ENCODE measurements around the gene KIF2C.
A peak's percentile ranks its signal among the peaks of the same experiment; 100 is the strongest.
"Not testable (repeated sequence)": the region's sequence is repeated elsewhere in the genome, so short reads cannot be mapped to it uniquely, and the experiment has no call there.

The KIF2C gene

DNA sequence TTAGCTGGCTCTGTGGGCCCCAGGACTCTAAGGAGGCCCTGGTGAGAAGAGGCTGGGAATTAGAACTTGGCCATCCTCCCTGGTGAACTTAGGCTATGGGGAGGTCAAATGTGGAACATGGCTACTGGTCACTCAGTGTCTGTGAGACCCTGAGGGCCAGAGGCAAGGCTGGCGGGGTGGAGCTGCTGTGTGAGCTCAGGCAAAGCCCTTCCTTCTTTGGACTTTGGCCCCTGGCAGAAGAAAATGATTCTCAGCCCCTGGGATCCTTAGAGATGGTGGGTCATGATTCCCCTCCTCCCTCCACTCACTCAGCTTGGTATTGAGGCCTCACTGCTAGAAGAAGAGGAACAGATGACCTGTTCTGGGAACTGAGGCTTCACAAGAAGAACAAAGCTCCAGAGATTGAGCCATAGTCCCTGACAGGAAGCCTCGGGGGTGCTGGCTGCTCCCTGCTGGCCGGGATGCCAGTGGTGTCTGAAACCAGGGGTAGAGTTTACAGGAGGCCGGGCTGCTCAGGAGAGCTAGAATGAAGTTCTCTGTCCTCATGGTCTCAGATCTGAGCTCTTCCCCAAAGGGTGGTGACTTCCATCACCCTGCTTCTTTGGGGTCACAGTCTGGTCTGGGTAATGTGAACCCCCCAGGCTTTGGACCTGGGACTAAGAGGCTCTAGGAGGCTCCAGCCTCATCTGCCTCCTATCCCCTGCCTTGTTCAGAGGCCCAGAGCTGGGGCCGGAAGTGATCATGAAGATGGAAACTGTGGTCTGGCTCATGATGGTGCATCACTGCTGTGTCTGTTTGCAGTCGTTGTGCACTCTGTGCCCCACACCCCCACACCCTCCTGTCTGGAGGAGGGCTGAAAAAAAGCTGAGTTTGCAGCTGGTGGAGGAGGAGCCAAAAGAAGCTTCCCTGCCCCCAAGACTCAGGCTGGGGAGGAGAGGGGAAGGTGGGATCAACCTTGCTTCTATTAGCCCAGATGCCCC, 69.6 kb downstream of the KIF2C start:
- DNase-seq = peak; percentile 69
- peak overlapping the region; percentile 52 for H2AFZ ChIP-seq (ENCODE audit: low read length)

DNA sequence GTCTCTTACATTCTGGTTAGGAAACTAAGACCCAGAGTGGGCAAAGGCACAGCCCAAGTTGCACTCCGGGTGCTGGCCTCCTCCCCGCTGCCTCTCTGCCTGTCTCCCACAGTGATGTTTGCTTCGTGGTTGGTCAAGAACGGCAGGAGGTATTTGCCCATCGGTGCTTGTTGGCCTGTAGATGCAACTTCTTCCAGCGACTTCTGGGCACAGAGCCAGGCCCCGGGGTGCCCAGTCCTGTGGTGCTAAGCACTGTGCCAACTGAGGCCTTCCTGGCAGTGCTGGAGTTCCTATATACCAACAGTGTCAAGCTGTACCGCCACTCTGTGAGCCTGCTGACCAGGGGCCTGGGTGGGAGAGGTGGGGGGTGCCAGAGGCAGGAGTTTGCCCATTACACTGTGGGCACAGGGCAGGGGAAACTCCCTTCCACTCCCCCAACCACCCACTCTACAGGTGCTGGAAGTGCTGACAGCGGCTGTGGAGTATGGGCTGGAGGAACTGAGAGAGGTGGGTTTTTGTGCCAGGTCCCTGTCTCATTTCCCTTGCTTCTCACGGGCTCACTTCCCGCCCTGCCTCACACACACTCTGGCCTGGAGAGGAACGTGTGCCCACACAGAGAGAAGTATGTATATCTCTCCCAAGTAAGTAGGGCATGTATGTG, 70.6 kb downstream of the KIF2C start:
- peak overlapping the region; percentile 52; the same call in 1 of the 2 replicates for H2AFZ ChIP-seq (ENCODE audit: low read length)
- H3K9ac ChIP-seq (ENCODE audit: low read length) = no peak overlapping the region
- no peaks in the 10 kb centered on the region for H3K9me3 ChIP-seq (replicated peaks; ENCODE audit: insufficient read depth, low read length)
- H3K36me3 ChIP-seq (replicated peaks; ENCODE audit: insufficient read depth, low read length) = no peaks in the 10 kb centered on the region
- H3K27ac ChIP-seq (ENCODE audit: low read length) = peak overlapping the region; percentile 54; the same call in 1 of the 2 replicates
- 0 out of 2 replicates have a peak, but pooled peaks cover 4% of the 10 kb centered on the region for H3K27me3 ChIP-seq (replicated peaks; ENCODE audit: insufficient read depth, low read length)
- H3K4me3 ChIP-seq (ENCODE audit: low read length) = no peak overlapping the region
- no peaks in the 10 kb centered on the region for H3K79me2 ChIP-seq (ENCODE audit: low read length)
- H3K4me1 ChIP-seq (ENCODE audit: low read length) = peaks cover 19% of the 10 kb centered on the region
- H3K9me2 ChIP-seq (replicated peaks; ENCODE audit: insufficient read depth, low read length) = no peaks in the 10 kb centered on the region
- H3K4me2 ChIP-seq (ENCODE audit: low read depth, low read length) = no peak overlapping the region
- no peaks in the 10 kb centered on the region for H4K20me1 ChIP-seq (ENCODE audit: insufficient read depth, low read length)
- peaks cover 11% of the 10 kb centered on the region; the same call in 1 of the 2 replicates for H3F3A ChIP-seq (ENCODE audit: insufficient read depth, low read length)
- no peak for DNase-seq
- no peak for TF ChIP-seq EZH2 (optimal IDR thresholded peaks at IDR 0.05; ENCODE audit: low read depth, low read length)
- TF ChIP-seq, protein P1, sequence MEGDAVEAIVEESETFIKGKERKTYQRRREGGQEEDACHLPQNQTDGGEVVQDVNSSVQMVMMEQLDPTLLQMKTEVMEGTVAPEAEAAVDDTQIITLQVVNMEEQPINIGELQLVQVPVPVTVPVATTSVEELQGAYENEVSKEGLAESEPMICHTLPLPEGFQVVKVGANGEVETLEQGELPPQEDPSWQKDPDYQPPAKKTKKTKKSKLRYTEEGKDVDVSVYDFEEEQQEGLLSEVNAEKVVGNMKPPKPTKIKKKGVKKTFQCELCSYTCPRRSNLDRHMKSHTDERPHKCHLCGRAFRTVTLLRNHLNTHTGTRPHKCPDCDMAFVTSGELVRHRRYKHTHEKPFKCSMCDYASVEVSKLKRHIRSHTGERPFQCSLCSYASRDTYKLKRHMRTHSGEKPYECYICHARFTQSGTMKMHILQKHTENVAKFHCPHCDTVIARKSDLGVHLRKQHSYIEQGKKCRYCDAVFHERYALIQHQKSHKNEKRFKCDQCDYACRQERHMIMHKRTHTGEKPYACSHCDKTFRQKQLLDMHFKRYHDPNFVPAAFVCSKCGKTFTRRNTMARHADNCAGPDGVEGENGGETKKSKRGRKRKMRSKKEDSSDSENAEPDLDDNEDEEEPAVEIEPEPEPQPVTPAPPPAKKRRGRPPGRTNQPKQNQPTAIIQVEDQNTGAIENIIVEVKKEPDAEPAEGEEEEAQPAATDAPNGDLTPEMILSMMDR (IDR thresholded peaks at IDR 0.05; ENCODE audit: low read length) = no peak
- no peak for TF ChIP-seq EZH2phosphoT487 (IDR thresholded peaks at IDR 0.05; ENCODE audit: low read length)

More for the DNA sequence above, 69.6 kb downstream of the KIF2C start:
- TF ChIP-seq EZH2phosphoT487 (IDR thresholded peaks at IDR 0.05; ENCODE audit: low read length) (no peak), EZH2 (optimal IDR thresholded peaks at IDR 0.05; ENCODE audit: low read depth, low read length) (no peak)
- TF ChIP-seq, protein P1 (IDR thresholded peaks at IDR 0.05; ENCODE audit: low read length) = no peak
- H3K27me3 ChIP-seq (replicated peaks; ENCODE audit: insufficient read depth, low read length) = no peaks in the 10 kb centered on the region
- no peak overlapping the region for H3K9ac ChIP-seq (ENCODE audit: low read length)
- H3K4me3 ChIP-seq (ENCODE audit: low read length) = no peak overlapping the region
- peaks cover 19% of the 10 kb centered on the region for H3K4me1 ChIP-seq (ENCODE audit: low read length)
- H3K79me2 ChIP-seq (ENCODE audit: low read length) = no peaks in the 10 kb centered on the region
- peaks cover 11% of the 10 kb centered on the region; the same call in 1 of the 2 replicates for H3F3A ChIP-seq (ENCODE audit: insufficient read depth, low read length)
- H3K9me2 ChIP-seq (replicated peaks; ENCODE audit: insufficient read depth, low read length) = no peaks in the 10 kb centered on the region
- H3K9me3 ChIP-seq (replicated peaks; ENCODE audit: insufficient read depth, low read length) = no peaks in the 10 kb centered on the region
- no peaks in the 10 kb centered on the region for H3K36me3 ChIP-seq (replicated peaks; ENCODE audit: insufficient read depth, low read length)
- no peaks in the 10 kb centered on the region for H4K20me1 ChIP-seq (ENCODE audit: insufficient read depth, low read length)
- peak overlapping the region; percentile 7; the same call in 1 of the 2 replicates for H3K4me2 ChIP-seq (ENCODE audit: low read depth, low read length)
- peak overlapping the region; percentile 54; the same call in 1 of the 2 replicates for H3K27ac ChIP-seq (ENCODE audit: low read length)

DNA sequence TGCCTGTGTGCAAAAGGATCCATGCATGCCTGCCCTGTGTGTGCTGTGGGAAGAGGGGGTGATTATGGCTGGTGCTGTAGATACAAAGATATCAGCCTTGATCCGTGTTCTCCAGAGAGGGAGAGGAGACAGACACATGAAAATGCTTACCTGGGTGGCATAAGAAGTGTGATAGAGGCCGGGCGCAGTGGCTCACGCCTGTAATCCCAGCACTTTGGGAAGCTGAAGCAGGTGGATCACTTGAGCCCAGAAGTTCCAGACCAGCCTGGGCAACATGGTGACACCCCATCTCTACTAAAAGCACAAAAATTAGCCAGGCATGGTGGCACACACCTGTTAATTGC, 71.1 kb downstream of the KIF2C start:
- not testable (repeated sequence) for H3K79me2 ChIP-seq (ENCODE audit: low read length); H3K4me2 ChIP-seq (ENCODE audit: low read depth, low read length); H3K27ac ChIP-seq (ENCODE audit: low read length); DNase-seq; H3K9me2 ChIP-seq (replicated peaks; ENCODE audit: insufficient read depth, low read length); H3K9ac ChIP-seq (ENCODE audit: low read length); H3K4me3 ChIP-seq (ENCODE audit: low read length); H2AFZ ChIP-seq (ENCODE audit: low read length); H3K36me3 ChIP-seq (replicated peaks; ENCODE audit: insufficient read depth, low read length); H3K9me3 ChIP-seq (replicated peaks; ENCODE audit: insufficient read depth, low read length); H4K20me1 ChIP-seq (ENCODE audit: insufficient read depth, low read length); H3K27me3 ChIP-seq (replicated peaks; ENCODE audit: insufficient read depth, low read length)
- Histone ChIP-seq H3F3A (ENCODE audit: insufficient read depth, low read length) (peaks cover 11% of the 10 kb centered on the region; the same call in 1 of the 2 replicates), H3K4me1 (ENCODE audit: low read length) (peaks cover 19% of the 10 kb centered on the region)

Data from MM.1S (cell line).